NCI-H345 treated with DMSO at 0.1 percent for 48 hours (cell line): ENCODE data around the gene ERGIC1.

Source experiments
- DNase-seq: peaks from one replicate; lab custom pipeline; 2025; ENCODE audit not compliant: unreplicated experiment; lab: John Stamatoyannopoulos, UW

Gene ERGIC1

DNA sequence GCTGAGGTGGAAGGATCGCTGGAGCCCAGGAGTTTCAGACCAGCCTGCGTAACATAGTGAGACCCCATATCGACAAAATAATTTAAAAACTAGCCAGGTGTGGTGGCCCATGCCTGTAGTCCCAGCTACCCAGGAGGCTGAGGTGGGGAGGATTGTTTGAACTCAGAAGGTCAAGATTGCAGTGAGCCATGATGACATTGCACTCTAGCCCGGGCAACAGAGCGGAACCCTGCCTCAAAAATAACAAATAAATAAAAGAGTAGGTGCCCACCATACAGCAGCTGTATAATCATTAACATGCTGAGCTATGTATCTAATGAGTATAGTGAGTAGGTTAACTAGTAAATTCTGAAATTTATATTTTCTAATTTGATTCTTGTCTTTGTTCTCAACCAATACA lies 138.5 kb downstream of the ERGIC1 start:
- no peak for DNase-seq

DNA sequence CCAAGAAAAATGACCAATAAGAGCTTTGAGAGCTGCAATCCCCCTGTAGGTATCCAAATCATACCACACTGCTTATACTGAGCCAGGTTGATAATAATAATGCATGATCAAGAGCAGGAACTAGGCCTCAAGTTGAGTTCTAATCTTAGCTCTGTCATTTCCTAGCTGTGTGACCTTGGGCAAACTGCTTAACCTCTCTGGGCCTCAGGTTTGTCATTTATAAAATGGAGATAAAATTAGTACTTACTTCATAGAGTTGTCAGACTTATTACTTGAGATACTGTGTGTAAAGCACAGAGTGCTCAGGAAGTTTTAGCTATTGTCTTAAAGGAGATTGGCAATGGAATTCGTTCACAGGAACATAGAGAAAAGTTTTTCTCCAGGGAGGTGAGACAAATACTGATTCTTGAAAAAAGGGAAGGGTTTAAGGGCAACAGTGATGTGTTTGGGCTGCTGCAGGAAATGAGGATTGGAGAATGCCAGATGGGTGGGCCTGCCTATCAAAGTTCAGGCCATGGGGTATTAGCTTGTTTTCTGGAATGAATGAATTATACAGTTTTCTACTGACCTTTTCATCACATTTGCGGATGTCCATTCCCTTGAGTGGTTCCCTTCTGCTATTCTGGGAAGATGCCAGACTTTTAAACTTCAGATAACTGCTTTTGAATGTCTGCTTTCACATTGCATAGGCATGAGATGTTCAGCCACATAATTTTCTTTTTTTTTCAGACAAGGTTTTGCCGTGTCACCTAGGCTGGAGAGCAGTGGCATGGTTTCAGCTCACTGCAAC lies 139.3 kb downstream of the ERGIC1 start:
- no peak for DNase-seq

DNA sequence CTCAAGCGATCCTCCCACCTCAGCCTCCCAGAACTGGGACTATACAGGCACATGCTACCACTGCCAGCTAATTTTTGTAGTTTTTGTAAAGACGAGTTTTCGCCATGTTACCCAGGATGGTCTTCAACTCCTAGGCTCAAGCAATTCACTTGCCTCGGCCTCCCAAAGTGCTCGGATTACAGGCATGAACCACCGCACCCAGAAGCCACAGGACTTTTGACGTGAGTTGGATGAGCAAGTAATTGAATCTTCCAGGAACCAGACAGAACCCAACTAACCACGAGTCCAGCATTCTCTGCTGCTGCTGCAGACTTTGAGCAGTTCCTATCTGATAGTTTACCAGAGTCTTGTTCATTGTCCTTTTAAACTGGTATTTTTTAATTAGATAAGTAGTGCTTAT lies 139.9 kb downstream of the ERGIC1 start:
- DNase-seq: no peak

DNA sequence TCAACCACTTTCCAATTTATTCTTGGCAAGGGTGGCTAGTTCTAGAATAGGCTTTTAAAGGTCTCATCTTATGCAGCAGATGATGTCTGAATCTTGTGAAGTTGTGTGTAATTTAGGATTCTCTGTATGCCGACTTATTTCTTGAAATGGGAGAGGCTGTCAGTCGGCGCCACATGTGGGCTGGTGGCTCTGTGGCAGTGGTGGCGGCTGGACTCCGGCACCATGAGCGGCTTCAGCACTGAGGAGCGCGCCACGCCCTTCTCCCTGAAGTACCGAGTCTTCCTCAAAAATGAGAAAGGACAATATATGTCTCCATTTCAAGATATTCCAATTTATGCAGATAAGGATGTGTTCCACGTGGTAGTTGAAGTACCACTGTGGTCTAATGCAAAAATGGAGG lies 141.2 kb downstream of the ERGIC1 start:
- DNase-seq: no peak

DNA sequence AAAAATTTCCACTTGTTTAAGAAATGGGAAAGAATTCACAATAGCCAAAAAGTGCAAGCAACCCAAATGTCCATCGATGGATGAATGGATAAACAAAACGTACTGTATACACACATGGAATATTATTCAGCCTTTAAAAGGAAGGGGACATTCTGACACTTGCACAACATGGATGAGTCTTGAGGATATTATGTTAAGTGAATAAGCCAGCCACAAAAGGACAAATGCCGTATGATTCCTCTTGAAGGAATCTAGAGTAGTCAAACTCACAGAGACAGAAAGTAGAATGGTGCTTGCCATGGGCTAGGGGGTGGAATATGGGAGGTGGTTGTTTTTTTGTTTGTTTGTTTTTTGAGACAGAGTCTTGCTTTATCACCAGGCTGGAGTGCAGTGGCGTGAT lies 145.7 kb downstream of the ERGIC1 start:
- no peak for DNase-seq

DNA sequence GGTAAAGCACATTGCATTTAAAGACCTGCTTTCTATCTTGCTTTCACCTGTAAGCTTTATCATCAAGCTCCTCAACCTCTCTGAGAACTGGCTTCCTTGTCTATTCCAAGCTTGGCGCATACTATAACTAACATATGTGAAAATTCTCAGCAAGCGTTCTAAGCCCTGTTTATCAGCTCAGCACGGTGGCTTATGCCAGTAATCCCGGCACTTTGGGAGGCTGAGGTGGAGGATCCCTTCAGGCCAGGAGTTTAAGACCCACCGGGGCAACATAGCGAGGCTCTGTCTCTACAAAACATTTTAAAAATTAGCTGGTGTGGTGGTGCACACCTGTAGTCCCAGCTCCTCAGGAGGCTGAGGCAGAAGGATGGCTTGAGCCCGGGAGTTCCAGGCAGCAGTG lies 147.9 kb downstream of the ERGIC1 start:
- DNase-seq: no peak

DNA sequence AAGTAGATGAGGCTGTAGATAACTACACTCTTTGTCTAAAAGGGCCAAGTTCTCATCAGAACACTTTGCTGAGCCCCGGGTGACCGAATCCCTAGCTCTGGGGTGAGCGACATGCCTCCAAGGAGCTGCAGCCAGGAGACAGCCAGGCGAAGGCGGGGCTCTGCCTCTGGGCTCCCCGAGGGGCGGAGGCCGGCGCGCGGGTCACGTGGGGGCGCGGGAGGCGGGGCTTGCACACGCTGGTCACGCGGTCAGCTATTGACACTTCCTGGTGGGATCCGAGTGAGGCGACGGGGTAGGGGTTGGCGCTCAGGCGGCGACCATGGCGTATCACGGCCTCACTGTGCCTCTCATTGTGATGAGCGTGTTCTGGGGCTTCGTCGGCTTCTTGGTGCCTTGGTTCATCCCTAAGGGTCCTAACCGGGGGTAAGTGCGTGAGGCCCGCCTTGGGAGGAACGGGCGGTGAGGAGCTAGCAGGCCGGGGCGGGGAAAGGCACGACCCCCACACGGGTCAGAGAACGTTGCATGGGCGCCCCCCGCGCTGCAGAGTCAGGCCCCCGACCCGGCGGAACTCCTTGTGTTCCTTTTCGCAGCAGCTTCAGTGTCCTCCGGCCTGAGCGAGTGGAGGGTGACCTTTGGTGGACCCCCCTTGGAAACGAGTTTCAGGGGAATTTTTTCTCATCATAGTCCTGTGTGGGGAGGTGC lies 149.6 kb downstream of the ERGIC1 start, which contains the start of gene ATP6V0E1:
Gene ATP6V0E1, plus strand, starts transcription at position 230 of the 702 bp plus-strand sequence. Its CDS starts 90 bp downstream, at position 320.
- DNase-seq: peak; percentile 85

DNA sequence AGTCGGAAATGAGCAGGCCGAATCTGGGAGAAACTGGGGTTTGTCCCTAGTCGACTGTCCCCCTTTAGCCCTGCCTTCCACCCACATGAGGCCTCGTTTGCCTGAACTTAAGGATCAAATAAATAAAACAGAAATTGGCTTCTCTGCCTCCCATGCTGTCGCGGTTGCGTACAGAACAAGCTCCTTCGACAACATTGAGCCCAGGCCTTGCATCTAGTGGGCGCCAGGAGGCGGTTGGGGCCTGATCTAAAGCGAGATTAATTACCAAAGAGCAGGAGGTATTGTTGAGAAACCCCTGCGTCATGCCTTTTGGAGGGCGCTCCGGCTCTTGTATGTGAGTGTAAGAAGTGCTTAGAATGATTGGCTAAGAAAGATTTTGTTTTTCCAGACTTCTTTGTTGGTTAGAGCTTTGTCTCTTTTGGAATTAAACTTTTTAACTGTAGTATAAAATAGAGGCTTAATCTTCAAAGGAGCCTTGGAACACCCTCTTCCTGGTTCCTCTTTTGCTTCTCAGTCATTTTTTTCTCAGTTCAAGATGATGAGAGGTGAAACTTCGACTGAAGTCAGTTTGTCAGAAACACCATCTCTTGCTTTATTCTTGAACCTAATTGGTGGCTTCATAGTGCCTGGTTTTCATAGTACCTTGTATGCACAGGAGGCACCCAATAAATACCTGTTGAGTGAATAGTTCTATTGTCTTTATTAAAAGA lies 150.3 kb downstream of the ERGIC1 start:
- peak; percentile 17 for DNase-seq

DNA sequence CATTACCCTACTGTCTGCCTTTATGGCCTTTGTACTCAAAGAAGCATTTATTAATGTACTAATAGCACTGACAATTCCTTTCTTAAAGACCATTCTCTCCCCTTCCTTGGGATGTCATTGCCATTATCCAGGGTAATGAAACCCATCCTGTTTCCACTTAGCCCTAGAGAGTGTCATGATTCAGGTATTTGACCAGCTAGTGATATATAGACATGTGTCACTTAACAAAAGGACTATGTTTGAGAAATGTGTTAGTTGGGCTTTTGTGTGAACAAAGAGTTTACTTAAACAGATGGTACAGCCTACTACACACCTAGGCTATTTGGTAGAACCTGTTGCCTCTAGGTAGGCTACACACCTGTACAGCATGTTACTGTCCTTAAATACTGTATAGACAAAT lies 151.5 kb downstream of the ERGIC1 start:
- no peak for DNase-seq

DNA sequence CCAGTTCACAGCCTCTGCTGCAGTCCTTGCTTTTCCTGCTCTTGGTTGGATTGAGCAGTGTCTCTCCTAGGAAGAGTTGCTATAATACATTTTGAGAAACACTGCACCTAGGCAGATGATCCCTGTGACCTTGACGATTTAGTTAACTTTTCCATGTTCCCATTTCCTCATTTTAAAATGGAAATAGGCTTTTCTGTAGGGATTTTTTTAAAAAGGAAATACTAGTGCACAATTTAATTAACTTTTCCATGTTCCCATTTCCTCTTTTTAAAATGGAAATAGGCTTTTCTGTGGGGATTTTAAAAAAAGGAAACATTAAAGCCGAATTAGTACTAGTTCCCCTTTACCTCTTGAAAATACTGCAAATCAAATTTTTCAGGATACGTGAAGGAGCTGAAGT lies 154.2 kb downstream of the ERGIC1 start:
- DNase-seq: no peak

DNA sequence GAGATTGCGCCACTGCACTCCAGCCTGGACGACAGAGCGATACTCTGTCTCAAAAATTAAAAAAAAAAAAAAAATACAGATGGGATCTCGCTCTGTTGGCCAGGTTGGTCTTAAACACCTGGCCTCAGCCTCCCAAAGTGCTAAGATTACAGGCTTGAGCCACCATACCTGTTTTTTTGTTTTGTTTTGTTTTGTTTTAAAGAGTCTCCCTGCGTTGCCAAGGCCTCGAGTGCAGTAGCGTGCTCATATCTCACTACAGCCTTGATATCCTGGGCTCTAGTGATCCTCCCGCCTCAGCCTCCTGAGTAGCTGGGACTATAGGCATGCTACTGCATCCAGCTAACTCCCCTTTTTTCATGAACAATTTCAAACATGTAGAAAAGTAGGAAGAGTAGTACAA lies 156.7 kb downstream of the ERGIC1 start:
- DNase-seq: no peak

DNA sequence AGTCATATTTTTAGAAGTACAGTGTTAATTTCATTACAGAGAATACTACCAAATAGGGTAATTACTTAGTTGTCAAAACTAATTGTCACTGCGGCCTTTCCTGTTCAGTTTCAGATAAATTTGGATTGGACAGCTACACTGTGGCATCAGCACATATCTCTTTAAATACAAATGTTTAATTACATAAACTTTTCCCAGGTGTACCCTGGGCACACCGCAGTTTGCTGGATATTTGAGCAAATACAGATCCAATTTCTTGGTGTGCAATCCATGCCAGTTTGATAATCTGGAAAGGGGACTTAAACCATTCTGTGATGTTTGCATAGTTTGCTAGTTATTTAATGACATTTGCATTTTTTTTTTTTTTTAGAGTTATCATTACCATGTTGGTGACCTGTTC lies 160.4 kb downstream of the ERGIC1 start:
- DNase-seq: no peak

DNA sequence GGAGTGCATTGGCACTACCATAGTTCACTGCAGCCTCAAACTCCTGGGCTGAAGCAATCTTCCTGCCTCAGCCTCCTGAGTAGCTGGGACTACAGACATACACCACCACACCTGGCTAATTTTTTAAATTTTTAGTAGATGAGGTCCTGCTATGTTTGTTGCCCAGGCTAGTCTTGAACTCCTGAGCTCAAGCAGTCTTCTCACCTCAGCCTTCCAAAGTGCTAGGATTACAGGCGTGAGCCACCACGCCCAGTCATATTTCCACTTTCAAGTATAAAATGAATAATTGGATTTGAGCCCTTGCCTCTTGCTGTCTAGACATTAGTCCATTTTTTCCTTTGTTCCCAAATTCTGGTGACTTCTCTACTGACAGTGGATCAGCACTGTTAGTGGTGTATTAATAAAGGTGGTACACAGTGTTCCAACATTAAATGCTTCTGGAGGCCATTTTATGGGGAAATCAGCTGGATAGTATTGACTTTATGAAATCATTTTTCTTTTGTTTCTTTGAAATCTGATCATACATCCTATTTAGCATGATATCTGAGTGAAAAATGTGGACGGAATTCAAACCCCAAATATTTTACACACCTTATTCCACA lies 165.4 kb downstream of the ERGIC1 start:
- DNase-seq: no peak

DNA sequence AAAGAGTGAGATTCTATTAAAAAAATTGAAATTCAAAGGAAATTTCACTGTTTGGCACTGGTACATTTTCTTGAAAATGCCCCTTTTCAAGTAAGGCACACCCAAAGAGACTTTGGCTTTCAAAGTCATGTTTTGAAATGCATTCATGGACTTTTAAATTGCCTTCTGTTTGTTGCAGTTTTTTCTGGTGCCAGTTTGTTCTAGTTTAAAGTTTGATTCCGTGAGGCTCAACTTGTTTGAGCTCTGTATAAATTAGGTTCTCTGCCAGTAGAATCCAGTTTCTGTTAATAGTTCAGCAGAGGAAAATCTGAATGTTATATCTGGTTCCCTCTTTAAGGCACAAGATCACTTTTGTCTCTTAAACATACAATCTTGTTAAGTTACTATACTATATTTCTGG lies 165.9 kb downstream of the ERGIC1 start:
- no peak for DNase-seq

DNA sequence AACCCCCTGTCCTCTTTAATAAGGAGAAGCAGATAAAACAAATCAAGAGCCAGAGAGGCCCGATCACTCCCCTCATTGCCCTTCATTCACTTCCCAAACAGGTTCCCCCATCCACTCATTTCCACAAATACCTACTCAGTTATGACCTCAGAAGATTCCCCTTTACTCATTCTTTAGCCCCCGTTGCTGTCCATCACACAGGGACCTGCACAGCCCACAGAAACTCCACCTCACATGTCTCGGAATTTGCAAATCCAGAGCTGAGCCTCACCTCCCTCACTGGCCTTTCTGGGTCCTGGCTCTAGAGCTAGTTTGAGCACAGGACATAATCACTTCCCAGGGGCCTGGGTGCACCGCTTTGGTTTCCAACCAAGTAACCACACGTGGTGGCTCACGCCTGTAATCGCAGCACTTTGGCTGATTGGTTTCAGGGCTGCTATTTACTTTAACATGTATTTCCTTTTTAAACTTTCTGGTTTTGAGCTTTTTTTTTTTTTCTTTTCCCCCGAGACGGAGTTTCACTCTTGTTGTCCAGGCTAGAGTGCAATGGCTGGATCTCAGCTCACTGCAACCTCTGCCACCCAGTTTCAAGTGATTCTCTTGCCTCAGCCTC lies 167.3 kb downstream of the ERGIC1 start:
- DNase-seq: no peak
